CD4-positive, CD25-positive, alpha-beta regulatory T cell (primary cell): ENCODE results near the gene AMOTL2. TPM values are rescaled to one million over a fixed set of nuclear protein-coding genes. Genes with fewer than 3 reads are reported as not detected.

Experiments used
- ATAC-seq, 2 donors: fragments of 150-1000 bp; cut with Tn5 transposase; one replicate each; pipeline ENCODE4 v1.10.0; 2021; ENCODE audit warnings: low read depth in 2 of 2, moderate number of reproducible peaks in 2 of 2, moderate library complexity in 1 of 2
- DNase-seq, 3 donors: peaks; one replicate each; pipeline versions ENCODE4 v3.0.0 to v3.0.0-alpha.2; 2012 to 2022; ENCODE audit warnings: mixed read lengths in 1 of 3
- H3K27ac ChIP-seq: one replicate; pipeline ENCODE4 v1.7.0; 2013; ENCODE audit warnings: mild to moderate bottlenecking, low read length; ENCODE audit not compliant: insufficient read depth, poor library complexity, severe bottlenecking
- H3K27me3 ChIP-seq: one replicate; pipeline ENCODE4 v1.7.0; 2013; ENCODE audit warnings: low read length; ENCODE audit not compliant: control insufficient read depth, insufficient read depth
- H3K36me3 ChIP-seq: one replicate; pipeline ENCODE4 v1.7.0; 2013; ENCODE audit warnings: mild to moderate bottlenecking, low read length, moderate library complexity; ENCODE audit not compliant: control insufficient read depth, insufficient read depth
- H3K4me1 ChIP-seq: 2 replicates; pipeline ENCODE4 v1.7.0; 2013; ENCODE audit warnings: mild to moderate bottlenecking, low read length; ENCODE audit not compliant: insufficient read depth, control insufficient read depth, poor library complexity, severe bottlenecking
- H3K4me3 ChIP-seq: one replicate; pipeline ENCODE4 v1.7.0; 2013; ENCODE audit warnings: low read depth, mild to moderate bottlenecking, low read length, moderate library complexity
- H3K9me3 ChIP-seq, 2 experiments: 1 replicate in 1 of 2; 2 replicates in 1 of 2; pipeline ENCODE4 v1.7.0; 2013; ENCODE audit warnings: low read length in 2 of 2, mild to moderate bottlenecking in 1 of 2, moderate library complexity in 1 of 2; ENCODE audit not compliant: control insufficient read depth in 2 of 2
- H3K27ac Mint-ChIP-seq, 3 donors: one replicate each; pipeline ENCODE4 v1.8.0; 2020 to 2022; ENCODE audit warnings: mild to moderate bottlenecking in 3 of 3, mixed read lengths in 3 of 3, moderate library complexity in 2 of 3
- H3K27me3 Mint-ChIP-seq: one replicate; pipeline ENCODE4 v1.8.0; 2022; ENCODE audit warnings: mild to moderate bottlenecking, mixed read lengths
- H3K36me3 Mint-ChIP-seq: one replicate; pipeline ENCODE4 v1.8.0; 2020; ENCODE audit warnings: mixed read lengths
- H3K4me1 Mint-ChIP-seq, 4 donors: one replicate each; pipeline ENCODE4 v1.8.0; 2020 to 2022; ENCODE audit warnings: mixed read lengths in 4 of 4, mild to moderate bottlenecking in 1 of 4
- H3K4me3 Mint-ChIP-seq, 4 donors: one replicate each; pipeline ENCODE4 v1.8.0; 2020 to 2022; ENCODE audit warnings: mild to moderate bottlenecking in 4 of 4, mixed read lengths in 4 of 4, moderate library complexity in 3 of 4
- H3K9me3 Mint-ChIP-seq, 7 donors: one replicate each; pipeline ENCODE4 v1.8.0; 2020 to 2022; ENCODE audit warnings: mixed read lengths in 7 of 7, mild to moderate bottlenecking in 3 of 7, moderate library complexity in 2 of 7
- polyA plus RNA-seq, 4 donors: library from polyadenylated mRNA; unstranded; fragments of 300-500 nt; fragmentation: Illumina TruSeq; gene quantifications; one replicate each; pipeline ENCODE4 v1.2.3, GENCODE V29; 2021
- total RNA-seq: library from RNA; stranded (reverse); gene quantifications from one replicate; pipeline ENCODE4 v1.2.3, GENCODE V29; 2022

Gene AMOTL2
- total and polyA plus RNA-seq, 5 donors from 2014 or later: not detected

GRCh38 chr3:134372396-134373270 lies 1.6 kb downstream of the AMOTL2 start:
- ATAC-seq: no peak
- peaks cover 0 to 11% (median 8%) of the 10 kb centered on the region in 4 donors for H3K4me1 Mint-ChIP-seq
- DNase-seq: no peak

GRCh38 chr3:134371542-134372324 lies 2.5 kb downstream of the AMOTL2 start:
- Histone ChIP-seq H3K27ac (no peak overlapping the region), H3K4me3 (no peak overlapping the region), H3K4me1 (peaks cover 11% of the 10 kb centered on the region), H3K36me3 (no peaks in the 10 kb centered on the region), H3K9me3 (no peaks in the 10 kb centered on the region), H3K27me3 (peaks cover 4% of the 10 kb centered on the region)
- Mint-ChIP-seq H3K27ac (no peak overlapping the region), H3K9me3 (peaks cover 0 to 3% (median 0%) of the 10 kb centered on the region in 7 donors), H3K4me1 (peaks cover 0 to 11% (median 8%) of the 10 kb centered on the region in 4 donors), H3K36me3 (no peaks in the 10 kb centered on the region), H3K27me3 (peaks cover 35% of the 10 kb centered on the region), H3K4me3 (peak overlapping the region in 1 of 4 donors; percentile 31)
- ATAC-seq (no peak), DNase-seq (no peak)

More at GRCh38 chr3:134372396-134373270, 1.6 kb downstream of the AMOTL2 start:
- peak overlapping the region in 2 of 4 donors; percentile 31 to 51 for H3K4me3 Mint-ChIP-seq
- peaks cover 39% of the 10 kb centered on the region for H3K27me3 Mint-ChIP-seq
- Histone ChIP-seq H3K27me3 (peaks cover 4% of the 10 kb centered on the region), H3K4me1 (peaks cover 11% of the 10 kb centered on the region), H3K27ac (no peak overlapping the region), H3K4me3 (no peak overlapping the region), H3K9me3 (no peaks in the 10 kb centered on the region), H3K36me3 (no peaks in the 10 kb centered on the region)
- H3K27ac Mint-ChIP-seq: no peak overlapping the region
- peaks cover 0 to 3% (median 0%) of the 10 kb centered on the region in 7 donors for H3K9me3 Mint-ChIP-seq
- H3K36me3 Mint-ChIP-seq: no peaks in the 10 kb centered on the region

GRCh38 chr3:134370611-134371531 lies 3.4 kb downstream of the AMOTL2 start:
- ATAC-seq (no peak), DNase-seq (no peak)
- Histone ChIP-seq H3K36me3 (no peaks in the 10 kb centered on the region), H3K4me3 (no peak overlapping the region), H3K27ac (no peak overlapping the region), H3K9me3 (no peaks in the 10 kb centered on the region), H3K4me1 (peaks cover 11% of the 10 kb centered on the region), H3K27me3 (peaks cover 4% of the 10 kb centered on the region)
- peaks cover 27% of the 10 kb centered on the region for H3K27me3 Mint-ChIP-seq
- H3K4me3 Mint-ChIP-seq: no peak overlapping the region
- H3K27ac Mint-ChIP-seq: no peak overlapping the region
- H3K4me1 Mint-ChIP-seq: peaks cover 0 to 11% (median 8%) of the 10 kb centered on the region in 4 donors
- no peaks in the 10 kb centered on the region for H3K36me3 Mint-ChIP-seq
- peaks cover 0 to 3% (median 0%) of the 10 kb centered on the region in 7 donors for H3K9me3 Mint-ChIP-seq

GRCh38 chr3:134369861-134370596 lies 4.2 kb downstream of the AMOTL2 start:
- Histone ChIP-seq H3K4me1 (peaks cover 10% of the 10 kb centered on the region), H3K36me3 (no peaks in the 10 kb centered on the region), H3K9me3 (no peaks in the 10 kb centered on the region), H3K27ac (no peak overlapping the region), H3K4me3 (no peak overlapping the region), H3K27me3 (peaks cover 1% of the 10 kb centered on the region)
- Mint-ChIP-seq H3K27me3 (peaks cover 20% of the 10 kb centered on the region), H3K27ac (no peak overlapping the region), H3K4me1 (peaks cover 0 to 13% (median 8%) of the 10 kb centered on the region in 4 donors), H3K9me3 (peaks cover 0 to 3% (median 0%) of the 10 kb centered on the region in 7 donors), H3K4me3 (no peak overlapping the region), H3K36me3 (no peaks in the 10 kb centered on the region)
- ATAC-seq (no peak), DNase-seq (no peak)

- ATAC-seq (no peak), DNase-seq (no peak)
- H3K9me3 ChIP-seq: no peaks in the 10 kb centered on the region
- Mint-ChIP-seq H3K4me3 (no peak overlapping the region), H3K9me3 (peaks cover 0 to 3% (median 0%) of the 10 kb centered on the region in 7 donors), H3K27me3 (peaks cover 20% of the 10 kb centered on the region), H3K27ac (no peak overlapping the region), H3K4me1 (peaks cover 0 to 16% (median 9%) of the 10 kb centered on the region in 4 donors), H3K36me3 (no peaks in the 10 kb centered on the region)
- H3K27me3 ChIP-seq: no peaks in the 10 kb centered on the region
- peaks cover 9% of the 10 kb centered on the region for H3K4me1 ChIP-seq
- H3K36me3 ChIP-seq: no peaks in the 10 kb centered on the region
- no peak overlapping the region for H3K27ac ChIP-seq
- H3K4me3 ChIP-seq: no peak overlapping the region
Measured at GRCh38 chr3:134369231-134369741, 5.0 kb downstream of the AMOTL2 start.

- Histone ChIP-seq H3K27me3 (no peaks in the 10 kb centered on the region), H3K4me3 (no peak overlapping the region), H3K36me3 (no peaks in the 10 kb centered on the region), H3K9me3 (no peaks in the 10 kb centered on the region), H3K4me1 (peaks cover 12% of the 10 kb centered on the region), H3K27ac (no peak overlapping the region)
- peaks cover 0 to 19% (median 9%) of the 10 kb centered on the region in 4 donors for H3K4me1 Mint-ChIP-seq
- H3K9me3 Mint-ChIP-seq: peaks cover 0 to 3% (median 0%) of the 10 kb centered on the region in 7 donors
- no peak overlapping the region for H3K4me3 Mint-ChIP-seq
- peaks cover 20% of the 10 kb centered on the region for H3K27me3 Mint-ChIP-seq
- no peaks in the 10 kb centered on the region for H3K36me3 Mint-ChIP-seq
- ATAC-seq (no peak), DNase-seq (no peak)
- H3K27ac Mint-ChIP-seq: no peak overlapping the region
Measured at GRCh38 chr3:134368751-134369105, 5.5 kb downstream of the AMOTL2 start.
